K562 (cell line): ENCODE data around the gene ZNF609. TPM values are rescaled to one million over a fixed set of nuclear protein-coding genes. Genes with fewer than 3 reads are reported as not detected.
"Not testable (repeated sequence)": the region's sequence is repeated elsewhere in the genome, so short reads cannot be mapped to it uniquely, and the experiment has no call there.

ENCODE experiments used
- ATAC-seq: fragments of 200-7000 bp; cut with Tn5 transposase; 3 replicates; pipeline ENCODE4 v1.9.1; 2020; ENCODE audit warnings: moderate library complexity
- BruUV-seq: library from RNA; stranded (reverse); fragments of 400-500 nt; replicated peaks from 2 replicates; lab custom pipeline; 2021; lab: Mats Ljungman, UMichigan
- CTCF ChIA-PET: fragments of 300-600 bp; formaldehyde crosslinking; extraction: SDS; loops from one replicate; lab custom pipeline; 2021; ENCODE audit warnings: low intra/inter-chr PET ratio; lab: Yijun Ruan, JAX
- POLR2A ChIA-PET: fragments of 300-600, 350-650 bp; sonication (Branson Sonifier 250); formaldehyde crosslinking; extraction: SDS; loops from one replicate; lab custom pipeline; 2021; ENCODE audit warnings: antibody characterized with exemption, inconsistent platforms; lab: Yijun Ruan, JAX
- DNase-seq, 4 experiments: peaks; one replicate each; pipeline versions ENCODE4 v3.0.0 to v3.0.0-alpha.2; 2011 to 2018; ENCODE audit warnings: low spot score in 3 of 4, mixed read lengths in 3 of 4; ENCODE audit errors: extremely low read depth in 1 of 4
- FAIRE-seq: peaks from 2 replicates; lab custom pipeline; 2011; peaks lifted over from hg19 to GRCh38; lab: Jason Lieb, UNC
- H2AFZ ChIP-seq: 2 replicates; pipeline ENCODE4 v1.6.0; 2011; ENCODE audit warnings: low read depth, low read length, control low read depth, inconsistent platforms
- H3K27ac ChIP-seq: fragments of 200-600 bp; 3 replicates; pipeline ENCODE4 v1.8.0; 2011; ENCODE audit warnings: low read depth, mild to moderate bottlenecking, control low read depth, inconsistent platforms, low read length, moderate library complexity, mixed read lengths; ENCODE audit errors: extremely low read depth
- H3K27me3 ChIP-seq, 2 experiments: fragments of 300-600 bp in 1 of 2; 2 replicates in 1 of 2; 3 replicates in 1 of 2; pipeline versions ENCODE4 v1.6.0 to v1.8.0; 2011; ENCODE audit warnings: inconsistent platforms in 2 of 2, low read length in 2 of 2, mild to moderate bottlenecking in 1 of 2, mixed read lengths in 1 of 2, moderate library complexity in 1 of 2; ENCODE audit not compliant: control insufficient read depth in 2 of 2, insufficient read depth in 2 of 2
- H3K36me3 ChIP-seq: fragments of 300-600 bp; 3 replicates; pipeline ENCODE4 v1.8.0; 2011; ENCODE audit warnings: mild to moderate bottlenecking, low read length, inconsistent platforms; ENCODE audit not compliant: control insufficient read depth, insufficient read depth
- H3K4me1 ChIP-seq, 2 experiments: fragments of 200-600 bp in 1 of 2; replicated peaks in 1 of 2; 2 replicates in 1 of 2; 3 replicates in 1 of 2; pipeline versions ENCODE4 v1.5.1 to v1.8.0; 2011; ENCODE audit warnings: inconsistent platforms in 2 of 2, low read length in 2 of 2, mild to moderate bottlenecking in 1 of 2, mixed read lengths in 1 of 2, moderate library complexity in 1 of 2; ENCODE audit not compliant: control insufficient read depth in 2 of 2, insufficient read depth in 2 of 2
- H3K4me2 ChIP-seq: 2 replicates; pipeline ENCODE4 v1.6.1; 2011; ENCODE audit warnings: low read length, control low read depth, inconsistent platforms, mixed read lengths; ENCODE audit not compliant: insufficient read depth
- H3K4me3 ChIP-seq: fragments of 200-600 bp; sonication (generic), shearing (Covaris generic); 2 replicates; pipeline ENCODE4 v1.5.1; 2016; ENCODE audit warnings: control low read depth, inconsistent platforms
- H3K79me2 ChIP-seq: fragments of 200-600 bp; 3 replicates; pipeline ENCODE4 v1.8.0; 2011; ENCODE audit warnings: low read length, inconsistent platforms; ENCODE audit not compliant: control insufficient read depth, insufficient read depth
- H3K9ac ChIP-seq, 2 experiments: 2 replicates each; pipeline versions ENCODE4 v1.6.0 to v1.6.1; 2011; ENCODE audit warnings: low read depth in 2 of 2, low read length in 2 of 2, control low read depth in 1 of 2, inconsistent platforms in 1 of 2, mild to moderate bottlenecking in 1 of 2, mixed read lengths in 1 of 2; ENCODE audit not compliant: insufficient read depth in 1 of 2
- H3K9me1 ChIP-seq: one replicate; pipeline ENCODE4 v1.6.0; 2011; ENCODE audit warnings: inconsistent platforms, mild to moderate bottlenecking, low read length, moderate library complexity; ENCODE audit not compliant: control insufficient read depth, insufficient read depth
- H3K9me3 ChIP-seq: replicated peaks from 2 replicates; pipeline ENCODE4 v1.5.1; 2011; ENCODE audit warnings: low read depth, low read length, inconsistent platforms; ENCODE audit not compliant: control insufficient read depth, insufficient read depth
- H4K20me1 ChIP-seq: replicated peaks from 2 replicates; pipeline ENCODE4 v1.6.1; 2011; ENCODE audit warnings: low read length, inconsistent platforms, mixed read lengths; ENCODE audit not compliant: control insufficient read depth, insufficient read depth
- EWSR1 ChIP-seq: fragments of 450-650 bp; IDR thresholded peaks from 2 replicates; pipeline ENCODE4 v1.6.1; 2018; ENCODE audit warnings: borderline replicate concordance, mild to moderate bottlenecking, low read depth, moderate library complexity; ENCODE audit not compliant: partially characterized antibody
- ZNF318 ChIP-seq, 2 experiments: fragments of 450-650 bp; IDR thresholded peaks; 2 replicates each; pipeline ENCODE4 v1.6.1; 2016; ENCODE audit warnings: mild to moderate bottlenecking in 2 of 2, borderline replicate concordance in 1 of 2, low read depth in 1 of 2, moderate library complexity in 1 of 2
- WGBS: fragments of 100-300 bp; shearing (Covaris generic); methylation state at CpG from one replicate; pipeline ENCODE4 v1.1.6; 2016; ENCODE audit warnings: low coverage, mixed read lengths; ENCODE audit not compliant: insufficient coverage; ENCODE audit errors: missing lambda C conversion rate; 5-methylcytosine and 5-hydroxymethylcytosine counted together
- in situ Hi-C: fragments of 300-500 bp; cut with MboI; formaldehyde crosslinking; loops from 4 replicates; pipeline ENCODE4 v1.15.0; 2018; ENCODE audit warnings: inconsistent platforms, mixed read lengths
- intact Hi-C: fragments of 100-400 bp; cut with micrococcal nuclease; formaldehyde crosslinking; loops from 2 replicates; pipeline ENCODE4 v1.14.2; 2022
- polyA plus RNA-seq, 8 experiments: library from polyadenylated mRNA; depleted of rRNA in 4 of 8; stranded (reverse) in 5 of 8; unstranded in 3 of 8; fragments of >200 nt; fragmentation: Nextera tagmentation in 2 of 8; fragmentation: Illumina TruSeq in 1 of 8; extraction: Ambion mirVana in 2 of 8; extraction: Trizol in 1 of 8; gene quantifications; 2 replicates each; pipeline versions ENCODE4 v1.2.1 to v1.2.3, GENCODE V29; 2011 to 2014; ENCODE audit warnings: inconsistent platforms in 1 of 8, missing spikeins in 1 of 8
- total RNA-seq, 7 experiments: library from RNA; depleted of rRNA in 6 of 7; stranded (reverse); fragments of >200 nt in 6 of 7; fragmentation: Illumina TruSeq in 2 of 7; extraction: Trizol in 2 of 7; gene quantifications; 2 replicates each; pipeline versions ENCODE4 v1.2.1 to v1.2.3, GENCODE V29; 2011 to 2021; ENCODE audit warnings: low replicate concordance in 1 of 7

Gene ZNF609
- total and polyA plus RNA-seq, 9 of the 15 experiments (the other 6 are each of a cell fraction or from before 2014, with no cell fraction given), result 3.0 to 38.7 (median 17.8) TPM

GRCh38 chr15:64589435-64590084, 129.2 kb downstream of the ZNF609 start (continued):
- TF ChIP-seq ZNF318 (IDR thresholded peaks at IDR 0.05; ENCODE audit: borderline replicate concordance in 1 of 2, low read depth in 1 of 2) (no peak), EWSR1 (no peak)
- TF ChIP-seq, all 486 proteins: peak for 0

- CTCF ChIA-PET, result not testable (repeated sequence)
Measured at GRCh38 chr15:64592845-64593244, 132.5 kb downstream of the ZNF609 start.

More at GRCh38 chr15:64592845-64593244, 132.5 kb downstream of the ZNF609 start:
- BruUV-seq, H2AFZ ChIP-seq, H3K36me3 ChIP-seq, H3K4me2 ChIP-seq, intact Hi-C loops, H3K27ac ChIP-seq, H3K27me3 ChIP-seq, H3K9ac ChIP-seq, H3K9me3 ChIP-seq, ATAC-seq, DNase-seq, FAIRE-seq, H3K4me3 ChIP-seq, in situ Hi-C loops, H3K9me1 ChIP-seq: not testable (repeated sequence)
- POLR2A ChIA-PET, result interaction anchor here (0.6 to 0.9 kb wide), 3 partner anchors 22 to 260 kb away, joined by 3 read pairs; no protein-coding TSS in a partner anchor
- H4K20me1 ChIP-seq, result peaks cover 19% of the 10 kb centered on the region
- peaks cover 3 to 11% of the 10 kb centered on the region in 2 experiments; a peak in 4 of 5 replicates for H3K4me1 ChIP-seq
- WGBS, result 96% methylated on average over 14 of the region's 18 CpGs
- peaks cover 83% of the 10 kb centered on the region for H3K79me2 ChIP-seq
